Activated naive CD8-positive, alpha-beta T cell treated with anti-CD3 and anti-CD28 coated beads, Interleukin-2, amount 50 U/mL, for 24 hours (primary cell): ENCODE measurements around the gene NPNT.

Source experiments
- ATAC-seq: fragments of 150-1000 bp; cut with Tn5 transposase; one replicate; pipeline ENCODE4 v1.10.0; 2021
- DNase-seq: peaks from one replicate; pipeline ENCODE4 v3.0.0; 2021
- H3K27ac Mint-ChIP-seq: one replicate; pipeline ENCODE4 v1.8.0; 2021; ENCODE audit warnings: mild to moderate bottlenecking, mixed read lengths
- H3K27me3 Mint-ChIP-seq: one replicate; pipeline ENCODE4 v1.8.0; 2021; ENCODE audit warnings: mixed read lengths
- H3K36me3 Mint-ChIP-seq: one replicate; pipeline ENCODE4 v1.8.0; 2021; ENCODE audit warnings: low read depth, mixed read lengths
- H3K4me1 Mint-ChIP-seq: one replicate; pipeline ENCODE4 v1.8.0; 2021; ENCODE audit warnings: mixed read lengths
- H3K4me3 Mint-ChIP-seq: one replicate; pipeline ENCODE4 v1.8.0; 2021; ENCODE audit warnings: mild to moderate bottlenecking, moderate library complexity, mixed read lengths
- H3K9me3 Mint-ChIP-seq: one replicate; pipeline ENCODE4 v1.8.0; 2021; ENCODE audit warnings: mixed read lengths

The NPNT gene

DNA sequence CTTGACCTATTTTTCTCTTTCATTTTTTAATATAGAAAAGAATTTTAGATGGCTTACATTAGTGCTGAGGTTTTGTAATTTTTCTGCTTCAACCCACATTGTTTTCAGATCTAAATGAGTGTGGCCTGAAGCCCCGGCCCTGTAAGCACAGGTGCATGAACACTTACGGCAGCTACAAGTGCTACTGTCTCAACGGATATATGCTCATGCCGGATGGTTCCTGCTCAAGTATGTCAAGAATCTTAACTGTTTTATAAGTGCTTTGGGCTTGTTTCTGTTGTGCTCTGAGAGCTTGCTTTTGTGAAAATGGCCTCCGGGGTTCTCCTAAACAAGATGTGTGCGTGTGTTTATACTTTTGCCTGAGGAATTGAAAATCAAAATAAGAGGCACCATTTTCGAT lies 41.6 kb downstream of the NPNT start:
- DNase-seq (no peak), ATAC-seq (no peak)
- no peaks in the 10 kb centered on the region for H3K27me3 Mint-ChIP-seq
- H3K27ac Mint-ChIP-seq = no peak overlapping the region
- no peaks in the 10 kb centered on the region for H3K4me1 Mint-ChIP-seq
- H3K9me3 Mint-ChIP-seq = no peaks in the 10 kb centered on the region
- no peaks in the 10 kb centered on the region for H3K36me3 Mint-ChIP-seq
- no peak overlapping the region for H3K4me3 Mint-ChIP-seq

DNA sequence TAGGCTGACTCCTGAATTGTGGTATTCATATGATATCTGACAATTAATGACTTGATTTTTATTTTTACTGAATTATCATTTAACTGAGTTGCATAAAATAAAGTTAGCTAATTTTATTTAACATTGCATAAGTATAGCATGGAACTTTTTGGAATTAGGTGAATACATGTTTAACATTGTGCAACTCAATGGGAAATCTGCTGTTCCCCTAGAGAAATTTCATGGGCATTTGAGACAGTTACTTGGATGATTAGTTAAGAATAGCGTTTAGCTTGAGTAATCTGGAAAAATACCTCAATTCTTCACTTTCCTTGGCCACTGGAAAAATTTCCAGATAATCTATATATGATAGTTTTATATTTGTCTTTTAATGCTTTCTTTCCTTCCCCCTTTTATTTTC lies 42.5 kb downstream of the NPNT start:
- no peak for DNase-seq
- Mint-ChIP-seq H3K27ac (no peak overlapping the region), H3K4me1 (no peaks in the 10 kb centered on the region)

DNA sequence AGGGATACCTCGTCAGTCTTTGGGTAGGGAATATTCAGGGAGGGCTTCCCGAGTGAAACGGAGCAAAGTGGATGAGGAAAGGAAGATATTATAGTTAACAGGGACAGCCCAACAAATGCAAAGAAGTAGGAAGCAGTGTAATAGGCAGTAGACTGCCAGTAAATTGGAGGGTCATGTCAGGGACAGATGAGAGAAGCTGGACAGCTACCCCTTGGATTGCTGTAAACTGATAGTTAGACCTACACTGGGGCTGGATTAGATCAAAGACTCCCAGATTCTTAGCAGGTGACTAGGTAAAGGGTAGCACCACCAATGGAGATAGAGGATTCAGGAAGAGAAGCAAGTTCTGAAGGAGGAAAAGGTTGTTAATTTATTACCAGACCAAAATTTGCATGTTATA lies 48.0 kb downstream of the NPNT start:
- Mint-ChIP-seq H3K9me3 (peaks cover 15% of the 10 kb centered on the region), H3K4me3 (no peak overlapping the region), H3K27me3 (no peaks in the 10 kb centered on the region), H3K27ac (no peak overlapping the region), H3K36me3 (no peaks in the 10 kb centered on the region), H3K4me1 (no peaks in the 10 kb centered on the region)
- no peak for DNase-seq
- no peak for ATAC-seq

More for the DNA sequence above, 42.5 kb downstream of the NPNT start:
- Mint-ChIP-seq H3K36me3 (no peaks in the 10 kb centered on the region), H3K9me3 (no peaks in the 10 kb centered on the region), H3K4me3 (no peak overlapping the region), H3K27me3 (no peaks in the 10 kb centered on the region)
- ATAC-seq = no peak

DNA sequence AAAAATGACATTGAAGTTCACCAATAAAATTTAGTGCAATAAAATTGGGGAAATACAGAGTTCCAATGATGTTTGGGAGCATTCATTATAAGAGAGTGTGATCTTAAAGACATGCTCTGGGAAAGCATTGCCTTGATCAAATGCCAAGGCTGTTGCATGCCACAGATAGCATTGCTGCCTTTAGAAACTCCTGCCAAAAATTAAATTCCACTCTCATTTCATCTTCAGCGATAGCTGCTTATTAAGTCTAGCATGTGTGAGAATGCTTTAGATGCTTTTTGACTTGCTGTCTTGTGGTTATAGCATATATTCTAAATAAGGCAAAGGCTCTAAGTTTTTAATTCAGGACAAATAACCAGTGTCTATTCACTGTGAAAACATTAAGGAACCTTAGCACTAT lies 49.3 kb downstream of the NPNT start:
- H3K27ac Mint-ChIP-seq = no peak overlapping the region
- DNase-seq (no peak), ATAC-seq (no peak)
- H3K27me3 Mint-ChIP-seq = no peaks in the 10 kb centered on the region
- no peak overlapping the region for H3K4me3 Mint-ChIP-seq
- H3K4me1 Mint-ChIP-seq = no peaks in the 10 kb centered on the region
- H3K36me3 Mint-ChIP-seq = no peaks in the 10 kb centered on the region
- H3K9me3 Mint-ChIP-seq = peaks cover 17% of the 10 kb centered on the region

DNA sequence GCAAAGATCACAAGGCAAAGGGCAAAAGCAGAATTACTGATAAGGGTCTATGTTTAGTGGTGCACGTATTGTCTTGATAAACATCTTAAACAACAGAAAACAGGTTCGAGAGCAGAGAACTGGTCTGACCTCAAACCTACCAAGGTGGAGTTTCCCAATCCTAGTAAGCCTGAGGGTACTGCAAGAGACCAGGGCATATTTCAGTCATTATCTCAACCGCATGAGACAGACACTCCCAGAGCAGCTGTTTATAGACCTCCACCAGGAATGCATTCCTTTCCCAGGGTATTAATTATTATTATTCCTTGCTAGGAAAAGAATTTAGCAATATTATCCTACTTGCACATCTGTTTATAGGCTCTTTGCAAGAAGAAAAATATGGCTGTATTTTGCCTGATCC lies 51.5 kb downstream of the NPNT start:
- H3K4me1 Mint-ChIP-seq = no peaks in the 10 kb centered on the region
- H3K27me3 Mint-ChIP-seq = no peaks in the 10 kb centered on the region
- no peaks in the 10 kb centered on the region for H3K36me3 Mint-ChIP-seq
- H3K4me3 Mint-ChIP-seq = no peak overlapping the region
- no peak overlapping the region for H3K27ac Mint-ChIP-seq
- no peak for DNase-seq
- peaks cover 17% of the 10 kb centered on the region for H3K9me3 Mint-ChIP-seq
- no peak for ATAC-seq

DNA sequence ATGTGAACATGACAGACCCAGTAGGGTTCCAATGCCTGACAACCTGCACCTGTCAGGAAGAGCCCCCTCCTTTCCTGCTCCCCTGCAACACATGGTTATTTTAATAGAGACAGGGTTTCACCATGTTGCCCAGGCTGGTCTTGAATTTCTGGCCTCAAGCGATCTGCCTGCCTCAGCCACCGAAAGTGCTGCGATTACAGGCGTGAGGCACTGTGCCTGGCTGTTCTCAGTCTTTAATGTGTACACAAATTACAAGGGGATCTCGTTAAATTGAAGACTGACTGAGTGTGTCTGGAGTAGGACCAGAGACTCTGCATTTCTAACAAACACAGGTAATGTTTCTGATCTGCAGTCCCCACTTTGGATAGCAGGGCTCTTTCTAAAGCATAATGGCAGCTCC lies 55.4 kb downstream of the NPNT start:
- H3K27ac Mint-ChIP-seq = no peak overlapping the region
- ATAC-seq = no peak
- no peaks in the 10 kb centered on the region for H3K36me3 Mint-ChIP-seq
- H3K4me3 Mint-ChIP-seq = no peak overlapping the region
- peaks cover 17% of the 10 kb centered on the region for H3K9me3 Mint-ChIP-seq
- H3K4me1 Mint-ChIP-seq = no peaks in the 10 kb centered on the region
- no peaks in the 10 kb centered on the region for H3K27me3 Mint-ChIP-seq
- no peak for DNase-seq

DNA sequence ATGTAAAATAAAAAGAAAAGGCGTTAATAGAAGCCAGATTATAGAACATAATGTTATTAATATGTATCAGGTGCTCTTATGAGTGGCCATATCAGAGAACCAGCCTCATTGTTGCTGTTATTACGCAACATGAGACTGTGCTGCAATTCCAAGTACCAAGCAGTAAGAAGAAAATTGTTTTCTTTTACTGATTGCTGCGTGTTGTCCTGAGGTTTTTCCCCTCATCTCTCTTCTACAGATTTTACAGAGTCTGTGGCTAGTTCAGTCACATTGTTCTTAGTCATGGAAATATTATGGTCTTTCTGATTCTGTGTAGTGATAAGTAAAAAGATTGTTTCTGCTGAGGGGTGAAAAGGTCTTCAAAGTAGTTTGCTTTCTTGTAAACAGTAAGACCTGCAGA lies 55.9 kb downstream of the NPNT start:
- H3K9me3 Mint-ChIP-seq = peaks cover 15% of the 10 kb centered on the region
- no peaks in the 10 kb centered on the region for H3K4me1 Mint-ChIP-seq
- H3K27me3 Mint-ChIP-seq = peaks cover 3% of the 10 kb centered on the region
- H3K36me3 Mint-ChIP-seq = no peaks in the 10 kb centered on the region
- no peak for ATAC-seq
- no peak overlapping the region for H3K27ac Mint-ChIP-seq
- H3K4me3 Mint-ChIP-seq = no peak overlapping the region
- DNase-seq = no peak

DNA sequence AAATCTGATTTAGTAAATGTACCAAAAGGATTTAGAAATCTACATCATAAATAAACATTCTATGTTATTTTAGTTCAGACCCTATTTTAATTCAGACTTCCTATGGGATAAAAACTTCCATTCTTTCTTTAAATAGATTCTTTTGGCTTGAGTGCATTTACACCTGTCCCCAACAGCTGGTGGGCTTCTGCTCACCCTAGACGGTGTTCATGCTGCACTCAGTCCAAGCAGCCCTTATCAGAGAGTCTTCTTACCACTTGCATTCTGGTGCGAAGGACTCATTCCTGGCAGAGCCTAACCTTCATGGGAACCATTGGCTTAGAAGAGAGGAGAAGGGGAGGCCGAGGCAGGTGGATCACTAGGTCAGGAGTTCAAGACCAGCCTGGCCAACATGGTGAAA lies 57.3 kb downstream of the NPNT start:
- H3K4me1 Mint-ChIP-seq = no peaks in the 10 kb centered on the region
- ATAC-seq (no peak), DNase-seq (no peak)
- H3K27ac Mint-ChIP-seq = no peak overlapping the region
- H3K27me3 Mint-ChIP-seq = peaks cover 4% of the 10 kb centered on the region
- no peak overlapping the region for H3K4me3 Mint-ChIP-seq
- H3K36me3 Mint-ChIP-seq = no peaks in the 10 kb centered on the region
- peaks cover 3% of the 10 kb centered on the region for H3K9me3 Mint-ChIP-seq

DNA sequence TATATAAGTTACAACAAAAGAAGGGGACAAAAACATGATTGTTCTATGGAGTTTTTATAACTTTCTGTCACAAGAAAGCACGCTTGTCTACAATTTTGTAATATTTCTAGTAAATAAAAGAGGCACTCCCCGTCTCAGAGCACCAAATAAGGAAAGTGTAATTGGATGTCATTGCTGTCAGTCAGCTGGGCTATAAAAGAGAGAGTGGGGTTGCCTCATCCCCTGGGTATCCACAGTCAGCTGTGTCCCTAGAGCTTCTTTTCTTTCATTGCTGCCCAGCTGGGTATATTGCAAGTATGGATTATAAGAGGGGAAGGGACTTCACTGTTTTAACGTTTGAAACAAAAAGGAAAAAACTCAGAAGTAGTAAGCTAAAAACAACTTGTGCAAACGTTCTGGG lies 61.3 kb downstream of the NPNT start:
- Mint-ChIP-seq H3K4me1 (no peaks in the 10 kb centered on the region), H3K27ac (no peak overlapping the region), H3K9me3 (no peaks in the 10 kb centered on the region), H3K27me3 (peaks cover 4% of the 10 kb centered on the region), H3K36me3 (no peaks in the 10 kb centered on the region), H3K4me3 (no peak overlapping the region)
- ATAC-seq (no peak), DNase-seq (no peak)

DNA sequence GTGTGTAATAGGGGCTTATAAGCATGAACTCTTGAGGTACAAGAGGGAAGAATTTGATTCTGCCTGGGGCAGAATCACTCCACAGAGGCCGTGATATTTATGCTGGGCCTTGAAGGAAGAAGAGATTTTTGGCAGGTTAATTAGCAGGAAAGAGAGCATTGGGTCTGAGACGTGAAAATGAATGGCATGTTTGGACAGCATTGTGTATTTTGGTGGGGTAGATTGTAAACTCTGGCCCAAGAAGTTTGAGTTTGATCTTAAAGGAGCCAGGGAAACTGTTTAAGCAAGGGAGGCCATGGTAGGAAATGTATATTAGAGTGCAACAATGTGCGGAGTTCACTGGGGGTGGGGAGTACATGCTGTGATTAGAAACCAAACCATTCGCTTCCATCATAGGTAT lies 62.4 kb downstream of the NPNT start:
- H3K27ac Mint-ChIP-seq = no peak overlapping the region
- H3K4me1 Mint-ChIP-seq = no peaks in the 10 kb centered on the region
- H3K4me3 Mint-ChIP-seq = no peak overlapping the region
- no peaks in the 10 kb centered on the region for H3K36me3 Mint-ChIP-seq
- no peaks in the 10 kb centered on the region for H3K9me3 Mint-ChIP-seq
- ATAC-seq (no peak), DNase-seq (no peak)
- peaks cover 4% of the 10 kb centered on the region for H3K27me3 Mint-ChIP-seq

DNA sequence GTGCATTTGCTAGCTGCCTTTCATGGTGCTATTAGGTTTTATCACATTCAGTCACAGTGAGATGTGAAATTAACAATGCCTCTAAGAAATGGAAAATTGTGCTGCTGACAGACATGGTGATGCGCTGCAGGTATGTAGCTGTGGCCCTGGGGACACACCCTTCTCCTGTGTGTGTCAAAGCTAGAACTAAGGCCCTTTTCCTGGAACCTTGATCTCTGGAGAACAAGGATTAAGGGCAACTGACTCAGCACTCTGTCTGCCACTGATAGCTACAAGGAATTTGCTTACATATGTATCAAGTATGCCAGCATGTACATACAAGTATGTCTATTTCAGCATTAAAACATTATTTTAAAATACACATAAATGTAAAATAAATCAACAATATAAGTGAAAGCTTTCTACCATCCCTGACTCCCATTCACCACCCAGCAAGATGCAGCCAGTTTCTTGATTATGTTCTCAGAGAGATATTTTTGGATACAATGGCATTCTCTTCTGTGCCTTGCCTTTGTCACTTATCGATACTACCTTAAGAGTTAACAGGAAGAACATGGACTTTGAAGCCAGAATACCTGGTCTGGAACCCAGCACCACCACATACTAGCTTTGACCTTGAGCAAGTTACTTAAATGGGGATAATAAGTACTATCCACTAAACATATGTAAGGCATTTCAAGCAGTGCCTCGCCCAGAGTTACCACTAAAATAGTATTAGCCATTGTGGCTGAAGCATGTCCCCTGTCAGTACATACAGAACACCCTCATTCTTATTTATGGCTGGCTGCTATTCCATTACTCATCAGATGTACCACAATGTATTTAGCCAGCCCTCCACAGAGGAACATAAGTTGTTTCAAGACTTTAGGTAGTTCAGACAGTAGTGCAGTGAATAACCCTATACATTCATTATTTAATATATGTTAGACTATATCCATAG lies 68.5 kb downstream of the NPNT start:
- ATAC-seq (no peak), DNase-seq (no peak)
- H3K27ac Mint-ChIP-seq = no peak overlapping the region
- no peaks in the 10 kb centered on the region for H3K27me3 Mint-ChIP-seq
- H3K36me3 Mint-ChIP-seq = no peaks in the 10 kb centered on the region
- H3K4me1 Mint-ChIP-seq = no peaks in the 10 kb centered on the region
- H3K4me3 Mint-ChIP-seq = no peak overlapping the region
- no peaks in the 10 kb centered on the region for H3K9me3 Mint-ChIP-seq

DNA sequence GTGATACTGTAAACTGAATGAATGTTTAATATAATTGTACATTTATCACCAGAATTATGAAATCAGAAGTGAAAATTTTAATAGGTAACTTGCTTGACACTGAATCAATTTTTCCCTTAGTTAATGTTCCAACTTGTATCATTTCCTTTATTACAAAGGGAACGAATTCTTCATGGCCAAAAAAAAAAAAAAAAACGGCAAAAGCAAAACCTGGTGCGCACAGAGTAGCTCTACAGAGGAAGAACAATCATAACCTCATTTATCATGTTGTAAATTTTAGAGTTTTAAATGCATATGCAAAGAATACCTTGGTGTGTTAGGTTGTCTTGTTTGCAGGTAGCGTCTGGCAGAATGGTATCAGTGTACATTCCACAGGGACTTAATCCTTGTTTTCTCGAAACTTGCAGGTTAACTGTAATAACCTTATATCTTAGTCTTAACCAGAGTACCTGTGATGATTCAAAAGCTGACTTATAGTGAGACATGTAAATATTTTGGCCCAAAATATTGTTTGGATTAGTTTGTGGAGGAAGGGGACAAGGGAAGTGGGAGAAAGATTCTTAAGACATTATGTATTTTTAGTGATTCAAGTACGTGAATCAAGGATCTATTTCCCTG lies 70.0 kb downstream of the NPNT start:
- ATAC-seq (no peak), DNase-seq (no peak)
- H3K4me3 Mint-ChIP-seq = no peak overlapping the region
- no peaks in the 10 kb centered on the region for H3K36me3 Mint-ChIP-seq
- H3K9me3 Mint-ChIP-seq = no peaks in the 10 kb centered on the region
- no peaks in the 10 kb centered on the region for H3K4me1 Mint-ChIP-seq
- no peaks in the 10 kb centered on the region for H3K27me3 Mint-ChIP-seq
- H3K27ac Mint-ChIP-seq = no peak overlapping the region

DNA sequence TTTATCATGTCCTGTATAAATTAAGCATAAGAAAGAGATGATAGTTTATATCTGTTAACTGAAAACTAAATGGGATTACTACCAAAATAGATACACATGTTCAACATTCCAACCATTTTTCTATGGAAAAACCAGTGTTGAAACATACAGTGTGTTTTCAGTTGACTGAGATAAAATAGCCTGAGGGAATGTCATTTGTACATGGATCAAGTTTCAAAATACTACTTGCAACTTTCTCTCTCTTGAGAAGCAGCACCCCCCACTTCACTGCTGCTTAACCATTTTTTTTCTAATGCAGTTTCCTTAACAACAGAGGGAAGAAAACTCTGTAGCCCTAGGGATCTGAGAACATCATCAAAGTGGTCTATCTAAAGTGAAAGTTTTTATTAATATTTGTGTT lies 70.8 kb downstream of the NPNT start:
- no peak overlapping the region for H3K27ac Mint-ChIP-seq
- H3K4me1 Mint-ChIP-seq = no peaks in the 10 kb centered on the region
- H3K36me3 Mint-ChIP-seq = no peaks in the 10 kb centered on the region
- no peak overlapping the region for H3K4me3 Mint-ChIP-seq
- no peaks in the 10 kb centered on the region for H3K9me3 Mint-ChIP-seq
- H3K27me3 Mint-ChIP-seq = no peaks in the 10 kb centered on the region
- DNase-seq (no peak), ATAC-seq (no peak)

DNA sequence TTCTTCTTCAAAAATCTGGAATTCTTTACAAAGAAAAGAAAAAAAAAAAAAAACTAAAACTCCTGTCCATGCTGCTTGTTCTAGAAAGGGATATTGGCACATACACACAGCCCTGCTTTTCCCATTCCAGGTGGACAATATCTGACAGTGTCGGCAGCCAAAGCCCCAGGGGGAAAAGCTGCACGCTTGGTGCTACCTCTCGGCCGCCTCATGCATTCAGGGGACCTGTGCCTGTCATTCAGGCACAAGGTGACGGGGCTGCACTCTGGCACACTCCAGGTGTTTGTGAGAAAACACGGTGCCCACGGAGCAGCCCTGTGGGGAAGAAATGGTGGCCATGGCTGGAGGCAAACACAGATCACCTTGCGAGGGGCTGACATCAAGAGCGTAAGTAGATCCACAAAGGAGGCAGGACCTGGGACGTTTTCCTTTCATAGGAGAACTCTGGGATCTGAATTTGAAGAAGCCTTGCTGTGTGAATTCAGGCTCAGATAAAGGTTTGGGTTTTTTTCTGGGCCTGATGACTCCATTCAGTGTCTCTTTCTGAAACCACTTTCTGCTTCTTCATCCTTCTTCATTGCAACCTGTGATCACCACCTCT lies 71.9 kb downstream of the NPNT start:
- Mint-ChIP-seq H3K4me1 (no peaks in the 10 kb centered on the region), H3K9me3 (no peaks in the 10 kb centered on the region), H3K36me3 (no peaks in the 10 kb centered on the region), H3K27me3 (no peaks in the 10 kb centered on the region), H3K4me3 (no peak overlapping the region), H3K27ac (no peak overlapping the region)
- DNase-seq (no peak), ATAC-seq (no peak)

DNA sequence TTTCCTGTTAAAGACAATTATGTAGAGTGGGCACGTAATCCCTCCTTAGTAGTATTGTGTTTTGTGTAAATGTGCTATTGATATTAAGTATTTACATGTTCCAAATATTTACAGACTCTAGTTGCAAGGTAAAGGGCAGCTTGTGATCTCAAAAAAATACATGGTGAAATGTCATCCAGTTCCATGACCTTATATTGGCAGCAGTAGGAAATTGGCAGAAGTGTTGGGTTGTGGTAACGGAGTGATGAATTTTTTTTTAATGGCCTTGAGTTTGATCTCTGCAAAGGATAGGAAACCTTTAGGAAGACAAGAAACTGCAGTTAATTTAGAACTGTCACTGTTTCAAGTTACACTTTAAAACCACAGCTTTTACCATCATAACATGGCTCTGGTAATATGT lies 74.3 kb downstream of the NPNT start:
- H3K36me3 Mint-ChIP-seq = no peaks in the 10 kb centered on the region
- no peaks in the 10 kb centered on the region for H3K4me1 Mint-ChIP-seq
- no peak overlapping the region for H3K27ac Mint-ChIP-seq
- ATAC-seq = no peak
- H3K27me3 Mint-ChIP-seq = no peaks in the 10 kb centered on the region
- H3K4me3 Mint-ChIP-seq = no peak overlapping the region
- DNase-seq = no peak
- H3K9me3 Mint-ChIP-seq = no peaks in the 10 kb centered on the region
